ENCODE data around the gene PCMT1.

DNA sequence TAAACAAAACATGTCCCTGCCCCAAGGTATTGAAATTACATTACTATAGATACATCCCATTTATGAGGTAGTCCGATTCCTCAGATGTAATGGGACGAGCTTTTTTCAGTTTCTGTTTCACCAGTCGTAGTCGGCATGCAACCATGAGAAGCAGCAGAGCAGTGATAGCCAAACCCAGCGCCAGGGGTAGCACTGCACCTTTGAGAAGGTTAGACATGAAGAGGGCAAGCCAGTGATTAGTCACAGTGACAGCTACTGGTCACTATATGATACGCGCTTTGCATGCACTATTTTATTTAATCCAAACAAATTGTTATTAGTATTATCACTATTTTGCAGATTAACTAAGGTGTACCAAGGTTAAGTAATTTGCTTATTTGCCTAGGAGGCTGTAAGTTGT lies 71.0 kb downstream of the PCMT1 start:
- TF ChIP-seq GATA2 (IDR thresholded peaks at IDR 0.05; ENCODE audit: low read depth, low read length) (no peak), GATA3 (IDR thresholded peaks at IDR 0.05; ENCODE audit: low read depth, low read length) (no peak)

All from SH-SY5Y (cell line).